Endometrium (tissue), 2 donors: Measurements from ENCODE around the gene DIS3L2.
"Not testable (repeated sequence)": the region's sequence is repeated elsewhere in the genome, so short reads cannot be mapped to it uniquely, and the experiment has no call there.

Source experiments
- FAIRE-seq: peaks from 2 replicates; lab custom pipeline; 2012; peaks lifted over from hg19 to GRCh38; lab: Jason Lieb, UNC
- donor health status: control.
- donor health status: control.

The DIS3L2 gene

GRCh38 chr2:232351686-232352510, 390.4 kb downstream of the DIS3L2 start:
- no peak for FAIRE-seq

- FAIRE-seq = no peak
Observed at GRCh38 chr2:232352511-232353091, 391.1 kb downstream of the DIS3L2 start.

- FAIRE-seq = no peak
Observed at GRCh38 chr2:232353096-232353495, 391.6 kb downstream of the DIS3L2 start.

GRCh38 chr2:232353660-232354059, 392.1 kb downstream of the DIS3L2 start:
- FAIRE-seq = no peak

- FAIRE-seq = no peak
Observed at GRCh38 chr2:232354069-232354468, 392.6 kb downstream of the DIS3L2 start.

- no peak for FAIRE-seq
Observed at GRCh38 chr2:232361646-232362045, 400.1 kb downstream of the DIS3L2 start.

- no peak for FAIRE-seq
Observed at GRCh38 chr2:232362174-232362900, 400.8 kb downstream of the DIS3L2 start.

- not testable (repeated sequence) for FAIRE-seq
Observed at GRCh38 chr2:232363064-232363783, 401.7 kb downstream of the DIS3L2 start.

- FAIRE-seq = no peak
Observed at GRCh38 chr2:232363784-232364615, 402.5 kb downstream of the DIS3L2 start.

GRCh38 chr2:232364806-232365594, 403.5 kb downstream of the DIS3L2 start:
- not testable (repeated sequence) for FAIRE-seq

GRCh38 chr2:232365621-232366321, 404.3 kb downstream of the DIS3L2 start:
- no peak for FAIRE-seq

GRCh38 chr2:232366461-232366860, 404.9 kb downstream of the DIS3L2 start:
- not testable (repeated sequence) for FAIRE-seq

GRCh38 chr2:232367016-232367415, 405.5 kb downstream of the DIS3L2 start:
- FAIRE-seq = no peak

- no peak for FAIRE-seq
Observed at GRCh38 chr2:232367591-232368233, 406.2 kb downstream of the DIS3L2 start.

- FAIRE-seq = no peak
Observed at GRCh38 chr2:232368311-232368731, 406.8 kb downstream of the DIS3L2 start.

GRCh38 chr2:232369126-232369951, 407.8 kb downstream of the DIS3L2 start:
- no peak for FAIRE-seq

GRCh38 chr2:232370007-232370406, 408.5 kb downstream of the DIS3L2 start:
- not testable (repeated sequence) for FAIRE-seq
